ENCODE results near the gene MBNL1.

MBNL1 gene

GRCh38 chr3:152288681-152289080 lies 20.0 kb downstream of the MBNL1 start:
- peaks cover 0 to 96% (median 32%) of the 10 kb centered on the region in 4 donors for H3K4me1 ChIP-seq
- no peak for TF ChIP-seq CTCF (IDR thresholded peaks at IDR 0.05)
- H3K36me3 ChIP-seq = no peaks in the 10 kb centered on the region
- intact Hi-C loops (cut with DNase I; ENCODE audit: low total_unique reads) = no loop called here
- H3K4me3 ChIP-seq = no peak overlapping the region
- no peaks in the 10 kb centered on the region for H3K9me3 ChIP-seq
- no peaks in the 10 kb centered on the region for H3K27me3 ChIP-seq
- no peak for DNase-seq
- H3K27ac ChIP-seq = peak overlapping the region; percentile 19 to 87

- Histone ChIP-seq H3K9me3 (no peaks in the 10 kb centered on the region), H3K4me1 (peaks cover 0 to 96% (median 26%) of the 10 kb centered on the region in 4 donors), H3K27ac (peak overlapping the region; percentile 19 to 87), H3K27me3 (no peaks in the 10 kb centered on the region), H3K4me3 (no peak overlapping the region), H3K36me3 (no peaks in the 10 kb centered on the region)
- no peak for TF ChIP-seq CTCF (IDR thresholded peaks at IDR 0.05)
- intact Hi-C loops (cut with DNase I; ENCODE audit: low total_unique reads) = no loop called here
- no peak for DNase-seq
Observed at GRCh38 chr3:152289708-152290107, 21.0 kb downstream of the MBNL1 start.

DNA sequence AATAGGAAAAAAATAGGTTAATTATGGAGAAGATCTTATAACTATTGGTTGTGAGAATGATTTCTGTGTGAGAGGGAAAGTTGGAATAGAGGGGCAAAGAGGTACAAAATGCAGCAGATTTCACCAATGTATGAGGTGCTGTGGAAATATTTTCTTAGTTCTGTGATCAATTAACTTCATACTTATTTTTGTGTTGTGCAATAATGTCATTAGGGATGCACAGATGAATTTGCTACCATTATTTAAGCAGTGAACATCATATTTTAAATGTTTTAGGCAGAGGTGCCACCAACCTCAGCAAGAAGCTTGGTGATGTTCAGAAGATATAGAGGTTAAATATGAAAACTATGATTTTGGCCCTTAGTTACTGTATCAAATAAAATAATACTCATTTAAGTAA lies 21.6 kb downstream of the MBNL1 start:
- intact Hi-C loops (cut with DNase I; ENCODE audit: low total_unique reads) = no loop called here
- no peak for TF ChIP-seq CTCF (IDR thresholded peaks at IDR 0.05)
- DNase-seq = no peak
- Histone ChIP-seq H3K36me3 (no peaks in the 10 kb centered on the region), H3K27ac (peak overlapping the region; percentile 19 to 87), H3K4me3 (no peak overlapping the region), H3K27me3 (no peaks in the 10 kb centered on the region), H3K4me1 (peaks cover 0 to 96% (median 30%) of the 10 kb centered on the region in 4 donors), H3K9me3 (no peaks in the 10 kb centered on the region)

DNA sequence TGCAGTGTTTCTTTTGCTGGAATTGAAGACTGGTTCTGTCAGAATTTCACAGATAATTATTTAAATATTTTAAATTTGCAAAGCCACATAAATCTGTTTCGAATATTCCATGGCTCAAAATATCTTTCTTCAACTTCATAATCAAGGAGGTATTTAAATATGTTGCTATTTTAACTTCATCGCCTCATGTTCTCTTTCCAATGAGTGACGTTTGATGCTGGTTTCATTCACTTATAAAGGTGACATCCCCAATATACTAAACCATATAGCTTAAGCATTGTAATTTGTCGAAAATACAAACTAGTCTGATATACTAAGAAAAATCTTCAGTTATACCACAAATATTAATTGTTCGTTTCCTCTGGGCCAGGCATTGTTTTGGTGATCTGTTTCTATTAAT lies 22.5 kb downstream of the MBNL1 start:
- DNase-seq = no peak
- Histone ChIP-seq H3K4me3 (no peak overlapping the region), H3K27ac (peak overlapping the region; percentile 19 to 87), H3K36me3 (no peaks in the 10 kb centered on the region), H3K27me3 (no peaks in the 10 kb centered on the region), H3K4me1 (peaks cover 0 to 98% (median 39%) of the 10 kb centered on the region in 4 donors), H3K9me3 (no peaks in the 10 kb centered on the region)
- intact Hi-C loops (cut with DNase I; ENCODE audit: low total_unique reads) = no loop called here
- no peak for TF ChIP-seq CTCF (IDR thresholded peaks at IDR 0.05)

GRCh38 chr3:152291649-152292066 lies 22.9 kb downstream of the MBNL1 start:
- Histone ChIP-seq H3K27ac (peak overlapping the region; percentile 19 to 87), H3K9me3 (no peaks in the 10 kb centered on the region)

More at GRCh38 chr3:152291649-152292066, 22.9 kb downstream of the MBNL1 start:
- Histone ChIP-seq H3K4me3 (no peak overlapping the region), H3K36me3 (no peaks in the 10 kb centered on the region), H3K4me1 (peaks cover 0 to 100% (median 42%) of the 10 kb centered on the region in 4 donors), H3K27me3 (no peaks in the 10 kb centered on the region)
- no peak for DNase-seq
- intact Hi-C loops (cut with DNase I; ENCODE audit: low total_unique reads) = no loop called here
- no peak for TF ChIP-seq CTCF (IDR thresholded peaks at IDR 0.05)
